Middle frontal gyrus (tissue), 1 donor: Measurements from ENCODE around the gene CLECL1.
"Not testable (repeated sequence)": the region's sequence is repeated elsewhere in the genome, so short reads cannot be mapped to it uniquely, and the experiment has no call there.

Source experiments
- DNase-seq: peaks from one replicate; pipeline ENCODE4 v3.0.0-alpha.2; 2015; ENCODE audit warnings: low spot score; ENCODE audit errors: extremely low spot score

The CLECL1 gene

GRCh38 chr12:9697619-9698018, 35.3 kb downstream of the CLECL1 start:
- no peak for DNase-seq

DNA sequence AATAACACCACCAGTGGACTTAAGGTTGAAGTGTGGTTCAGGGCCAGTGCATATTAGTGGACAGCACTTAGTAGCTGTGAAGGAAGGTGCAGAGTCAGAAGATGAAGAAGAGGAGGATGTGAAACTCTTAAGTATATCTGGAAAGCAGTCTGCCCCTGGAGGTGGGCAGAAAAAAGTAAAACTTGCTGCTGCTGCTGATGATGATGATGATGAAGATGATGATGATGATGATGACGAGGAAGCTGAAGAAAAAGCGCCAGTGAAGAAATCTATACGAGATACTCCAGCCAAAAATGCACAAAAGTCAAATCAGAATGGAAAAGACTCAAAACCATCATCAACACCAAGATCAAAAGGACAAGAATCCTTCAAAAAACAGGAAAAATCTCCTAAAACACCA, 37.2 kb downstream of the CLECL1 start:
- DNase-seq: not testable (repeated sequence)

DNA sequence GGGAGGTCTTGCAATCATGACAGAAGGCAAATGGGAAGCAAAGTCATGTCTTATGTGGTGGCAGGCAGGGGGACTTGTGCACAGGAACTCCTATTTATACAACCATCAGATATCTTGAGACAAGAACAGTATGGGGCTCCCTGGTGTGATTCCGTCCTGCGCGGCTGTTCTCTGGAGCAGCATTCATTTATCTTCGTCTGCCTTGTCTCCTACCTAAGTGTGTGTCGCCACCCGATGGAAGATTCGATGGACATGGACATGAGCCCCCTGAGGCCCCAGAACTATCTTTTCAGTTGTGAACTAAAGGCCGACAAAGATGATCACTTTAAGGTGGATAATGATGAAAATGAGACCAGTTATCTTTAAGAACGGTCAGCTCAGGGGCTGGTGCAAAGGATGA, 37.7 kb downstream of the CLECL1 start:
- not testable (repeated sequence) for DNase-seq

GRCh38 chr12:9694241-9694640, 38.7 kb downstream of the CLECL1 start:
- DNase-seq: peak; percentile 6

GRCh38 chr12:9692909-9693308, 40.0 kb downstream of the CLECL1 start:
- no peak for DNase-seq

DNA sequence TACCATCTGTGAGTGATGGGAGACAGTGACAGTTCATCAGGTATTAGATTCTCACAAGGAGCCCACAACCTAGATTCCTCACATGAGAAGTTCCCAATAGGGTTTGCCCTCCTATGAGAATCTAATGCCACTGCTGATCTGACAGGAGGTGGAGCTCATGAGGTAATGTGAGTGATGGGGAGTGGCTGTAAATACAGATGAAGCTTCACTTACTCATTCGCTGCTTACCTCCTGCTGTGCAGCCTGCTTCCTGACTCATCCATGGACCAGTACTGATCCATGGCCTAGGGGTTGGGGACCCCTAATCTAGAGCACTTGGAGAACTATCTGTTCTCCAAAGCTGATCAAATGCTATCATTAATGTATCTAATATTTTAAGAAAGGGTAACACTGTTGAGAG, 45.7 kb downstream of the CLECL1 start:
- no peak for DNase-seq

GRCh38 chr12:9685915-9686314, 47.0 kb downstream of the CLECL1 start:
- DNase-seq: no peak

- not testable (repeated sequence) for DNase-seq
These were observed 47.5 kb downstream of the CLECL1 start for GRCh38 chr12:9685366-9685765.

GRCh38 chr12:9682949-9683348, 49.9 kb downstream of the CLECL1 start:
- DNase-seq: not testable (repeated sequence)

GRCh38 chr12:9682508-9682907, 50.4 kb downstream of the CLECL1 start:
- DNase-seq: not testable (repeated sequence)

GRCh38 chr12:9674226-9674590, 58.7 kb downstream of the CLECL1 start:
- no peak for DNase-seq

DNA sequence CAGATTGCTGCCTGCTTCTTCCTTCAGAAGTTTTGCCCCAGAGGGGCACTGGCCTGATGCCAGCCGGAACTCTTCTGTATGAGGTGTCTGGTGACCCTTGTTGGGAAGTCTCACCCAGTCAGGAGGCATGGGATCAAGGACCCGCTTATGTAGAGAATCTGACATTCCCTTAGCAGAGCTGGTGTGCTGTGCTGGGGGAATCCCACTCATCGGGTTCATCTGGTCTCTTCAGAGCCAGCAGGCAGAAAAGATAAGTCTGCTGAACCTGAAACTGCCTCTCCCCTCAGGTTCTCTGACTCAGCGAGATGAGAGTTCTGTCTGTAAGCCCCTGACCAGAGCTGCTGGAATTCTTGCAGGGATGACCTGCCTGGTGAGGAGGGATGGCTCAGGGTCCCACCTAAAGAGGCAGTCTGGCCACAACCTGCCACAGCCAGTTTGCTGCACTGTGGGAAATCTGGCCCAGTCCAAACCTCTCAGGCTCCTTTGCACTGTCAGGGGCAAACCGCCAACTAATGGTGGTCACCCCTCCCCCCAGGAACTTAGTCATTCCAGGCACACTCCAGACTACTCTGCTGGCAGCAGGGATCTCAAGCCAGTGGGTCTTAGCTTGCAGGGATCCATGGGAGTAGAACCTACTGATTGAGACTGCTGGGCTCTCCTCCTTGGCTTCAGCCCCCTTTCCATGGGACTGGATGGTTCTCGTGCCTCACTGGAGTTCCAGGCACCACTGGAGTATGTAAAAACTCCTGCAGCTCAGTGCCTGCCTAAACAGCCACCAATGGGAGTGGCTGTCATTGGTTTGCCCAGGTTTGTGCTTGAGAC, 59.3 kb downstream of the CLECL1 start:
- DNase-seq: no peak
